Fibroblast of pulmonary artery (primary cell): ENCODE measurements around the gene LRRC52.

Experiments
- DNase-seq: peaks from one replicate; pipeline ENCODE4 v3.0.0-alpha.2; 2010; ENCODE audit warnings: low read depth
- H3K4me3 ChIP-seq: replicated peaks from 2 replicates; pipeline ENCODE4 v1.5.1; 2011; ENCODE audit warnings: low read depth, mild to moderate bottlenecking, control low read depth, low read length, moderate library complexity
- CTCF ChIP-seq: IDR thresholded peaks from 2 replicates; pipeline ENCODE4 v1.5.1; 2011; ENCODE audit warnings: mild to moderate bottlenecking, control low read depth, low read length, inconsistent platforms; ENCODE audit errors: missing control alignments

LRRC52 gene

GRCh38 chr1:165525708-165526107, 18.1 kb upstream of the LRRC52 start:
- no peak overlapping the region for H3K4me3 ChIP-seq
- DNase-seq, result no peak
- no peak for TF ChIP-seq CTCF

GRCh38 chr1:165527251-165528007, 16.4 kb upstream of the LRRC52 start:
- DNase-seq, result no peak
- H3K4me3 ChIP-seq, result no peak overlapping the region
- TF ChIP-seq CTCF, result no peak

- no peak overlapping the region for H3K4me3 ChIP-seq
- TF ChIP-seq CTCF, result no peak
- no peak for DNase-seq
These were observed 12.8 kb upstream of the LRRC52 start for GRCh38 chr1:165531021-165531420.

GRCh38 chr1:165532053-165532452, 11.7 kb upstream of the LRRC52 start:
- H3K4me3 ChIP-seq, result no peak overlapping the region
- DNase-seq, result no peak
- no peak for TF ChIP-seq CTCF

GRCh38 chr1:165533254-165533653, 10.5 kb upstream of the LRRC52 start:
- no peak for TF ChIP-seq CTCF
- DNase-seq, result no peak

GRCh38 chr1:165536016-165536415, 7.8 kb upstream of the LRRC52 start:
- DNase-seq, result no peak
- no peak overlapping the region for H3K4me3 ChIP-seq
- no peak for TF ChIP-seq CTCF

More at GRCh38 chr1:165533254-165533653, 10.5 kb upstream of the LRRC52 start:
- no peak overlapping the region for H3K4me3 ChIP-seq

- DNase-seq, result no peak
- TF ChIP-seq CTCF, result no peak
- H3K4me3 ChIP-seq, result no peak overlapping the region
These were observed 6.3 kb upstream of the LRRC52 start for GRCh38 chr1:165537356-165538109.
